OCI-LY1 (cell line): ENCODE results near the gene TMEM203.
A peak's percentile ranks its signal among the peaks of the same experiment; 100 is the strongest.

Experiments used
- H2AFZ ChIP-seq: fragments of 200-600 bp; sonication (generic), shearing (Covaris generic); 2 replicates; pipeline ENCODE4 v1.6.0; 2014; ENCODE audit warnings: antibody characterized with exemption, mild to moderate bottlenecking, low read length
- H3F3A ChIP-seq: fragments of 200-600 bp; sonication (generic), shearing (Covaris generic); 2 replicates; pipeline ENCODE4 v1.6.0; 2014; ENCODE audit warnings: mild to moderate bottlenecking, antibody characterized with exemption, low read length, moderate library complexity; ENCODE audit not compliant: insufficient read depth
- H3K27ac ChIP-seq: fragments of 200-600 bp; sonication (generic); 2 replicates; pipeline ENCODE4 v1.5.1; 2014; ENCODE audit warnings: low read length, mixed run types, mild to moderate bottlenecking, low read depth; ENCODE audit not compliant: poor library complexity, severe bottlenecking
- H3K27me3 ChIP-seq: fragments of 200-600 bp; sonication (generic); 2 replicates; pipeline ENCODE4 v1.6.0; 2014; ENCODE audit warnings: antibody characterized with exemption, mild to moderate bottlenecking, low read length, moderate library complexity; ENCODE audit not compliant: insufficient read depth
- H3K36me3 ChIP-seq: fragments of 200-600 bp; sonication (generic); 2 replicates; pipeline ENCODE4 v1.6.1; 2014; ENCODE audit warnings: mild to moderate bottlenecking, antibody characterized with exemption, low read length, moderate library complexity, mixed read lengths; ENCODE audit not compliant: insufficient read depth
- H3K4me1 ChIP-seq: fragments of 200-600 bp; sonication (generic); 2 replicates; pipeline ENCODE4 v1.5.1; 2014; ENCODE audit warnings: mild to moderate bottlenecking, low read length, moderate library complexity; ENCODE audit not compliant: insufficient read depth, severe bottlenecking
- H3K4me2 ChIP-seq: fragments of 200-600 bp; sonication (generic), shearing (Covaris generic); 2 replicates; pipeline ENCODE4 v1.6.1; 2014; ENCODE audit warnings: low read length
- H3K4me3 ChIP-seq: fragments of 200-600 bp; sonication (generic); 2 replicates; pipeline ENCODE4 v1.5.1; 2014; ENCODE audit warnings: low read length, low read depth, mild to moderate bottlenecking, mixed read lengths; ENCODE audit not compliant: poor library complexity, severe bottlenecking
- H3K79me2 ChIP-seq: fragments of 200-600 bp; shearing (Covaris generic); 2 replicates; pipeline ENCODE4 v1.6.1; 2016; ENCODE audit warnings: mixed run types, low read length, mixed read lengths; ENCODE audit not compliant: insufficient read depth
- H3K9ac ChIP-seq: fragments of 200-600 bp; sonication (generic), shearing (Covaris generic); 2 replicates; pipeline ENCODE4 v1.6.1; 2014; ENCODE audit warnings: mild to moderate bottlenecking, low read length, mixed read lengths
- H3K9me2 ChIP-seq: fragments of 200-600 bp; sonication (generic), shearing (Covaris generic); 2 replicates; pipeline ENCODE4 v1.6.1; 2014; ENCODE audit warnings: low read depth, mild to moderate bottlenecking, low read length, mixed read lengths
- H3K9me3 ChIP-seq: fragments of 200-600 bp; shearing (Covaris generic); 2 replicates; pipeline ENCODE4 v1.6.1; 2014; ENCODE audit warnings: low read length, mixed read lengths
- H4K20me1 ChIP-seq: fragments of 200-600 bp; sonication (generic), shearing (Covaris generic); 2 replicates; pipeline ENCODE4 v1.6.0; 2016; ENCODE audit warnings: mild to moderate bottlenecking, low read length; ENCODE audit not compliant: insufficient read depth
- EZH2 ChIP-seq: fragments of 200-600 bp; sonication (generic), shearing (Covaris generic); IDR thresholded peaks from 2 replicates; pipeline ENCODE4 v1.8.0; 2017; ENCODE audit warnings: borderline replicate concordance, mixed run types, mild to moderate bottlenecking, antibody characterized with exemption, low read length, moderate library complexity, mixed read lengths
- TF ChIP-seq, protein P1 (sequence below): fragments of 200-600 bp; sonication (generic), shearing (Covaris generic); IDR thresholded peaks from 2 replicates; pipeline ENCODE4 v1.5.1; 2017; ENCODE audit warnings: mild to moderate bottlenecking, antibody characterized with exemption, low read length, moderate library complexity, mixed read lengths

Gene TMEM203

DNA sequence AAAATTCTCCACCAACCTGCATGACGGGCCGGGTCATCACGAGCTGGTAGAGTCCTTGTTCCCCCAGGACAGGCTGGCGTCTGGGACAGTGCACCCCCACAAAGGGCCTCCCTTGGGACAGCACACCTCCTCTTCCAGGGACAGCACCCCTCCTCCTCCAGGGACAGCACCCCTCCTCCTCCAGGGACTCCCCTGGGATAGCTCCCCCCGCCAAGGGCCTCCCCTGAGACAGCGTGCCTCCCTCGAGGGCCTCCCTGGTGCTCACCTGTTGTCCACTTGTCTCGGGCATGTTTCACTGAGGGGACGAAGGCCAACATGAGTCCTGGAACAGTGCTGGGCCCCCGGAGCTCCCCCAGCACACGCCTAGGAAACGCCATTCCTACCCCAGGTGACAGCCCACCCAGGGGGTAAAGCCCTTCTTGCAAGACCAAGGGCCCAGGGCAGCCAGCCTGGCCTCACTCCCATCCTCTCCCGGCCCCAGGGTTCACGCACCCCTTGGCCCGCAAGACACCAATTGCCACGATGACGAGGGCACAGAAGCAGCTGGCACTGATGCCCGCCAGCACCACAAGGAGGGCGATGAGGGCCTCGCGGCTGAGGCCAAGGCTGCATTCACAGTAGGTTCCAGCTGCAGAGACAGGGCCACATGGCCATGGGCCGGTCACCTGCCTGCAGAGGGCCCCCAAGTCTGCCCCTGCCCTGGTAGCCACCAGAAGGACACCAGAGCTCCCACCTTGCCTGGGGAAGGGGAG, 34.1 kb downstream of the TMEM203 start:
- Histone ChIP-seq H3K4me3 (no peak overlapping the region), H3K36me3 (no peaks in the 10 kb centered on the region), H3K79me2 (no peaks in the 10 kb centered on the region), H3F3A (peaks cover 3% of the 10 kb centered on the region; the same call in 1 of the 2 replicates), H3K27ac (no peak overlapping the region), H3K27me3 (peaks cover 13% of the 10 kb centered on the region), H4K20me1 (no peaks in the 10 kb centered on the region), H3K9me2 (no peaks in the 10 kb centered on the region), H3K4me2 (no peak overlapping the region), H3K9me3 (no peaks in the 10 kb centered on the region), H2AFZ (no peak overlapping the region), H3K9ac (no peak overlapping the region), H3K4me1 (peaks cover 21% of the 10 kb centered on the region)
- no peak for TF ChIP-seq EZH2
- TF ChIP-seq, protein P1, sequence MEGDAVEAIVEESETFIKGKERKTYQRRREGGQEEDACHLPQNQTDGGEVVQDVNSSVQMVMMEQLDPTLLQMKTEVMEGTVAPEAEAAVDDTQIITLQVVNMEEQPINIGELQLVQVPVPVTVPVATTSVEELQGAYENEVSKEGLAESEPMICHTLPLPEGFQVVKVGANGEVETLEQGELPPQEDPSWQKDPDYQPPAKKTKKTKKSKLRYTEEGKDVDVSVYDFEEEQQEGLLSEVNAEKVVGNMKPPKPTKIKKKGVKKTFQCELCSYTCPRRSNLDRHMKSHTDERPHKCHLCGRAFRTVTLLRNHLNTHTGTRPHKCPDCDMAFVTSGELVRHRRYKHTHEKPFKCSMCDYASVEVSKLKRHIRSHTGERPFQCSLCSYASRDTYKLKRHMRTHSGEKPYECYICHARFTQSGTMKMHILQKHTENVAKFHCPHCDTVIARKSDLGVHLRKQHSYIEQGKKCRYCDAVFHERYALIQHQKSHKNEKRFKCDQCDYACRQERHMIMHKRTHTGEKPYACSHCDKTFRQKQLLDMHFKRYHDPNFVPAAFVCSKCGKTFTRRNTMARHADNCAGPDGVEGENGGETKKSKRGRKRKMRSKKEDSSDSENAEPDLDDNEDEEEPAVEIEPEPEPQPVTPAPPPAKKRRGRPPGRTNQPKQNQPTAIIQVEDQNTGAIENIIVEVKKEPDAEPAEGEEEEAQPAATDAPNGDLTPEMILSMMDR, result no peak

DNA sequence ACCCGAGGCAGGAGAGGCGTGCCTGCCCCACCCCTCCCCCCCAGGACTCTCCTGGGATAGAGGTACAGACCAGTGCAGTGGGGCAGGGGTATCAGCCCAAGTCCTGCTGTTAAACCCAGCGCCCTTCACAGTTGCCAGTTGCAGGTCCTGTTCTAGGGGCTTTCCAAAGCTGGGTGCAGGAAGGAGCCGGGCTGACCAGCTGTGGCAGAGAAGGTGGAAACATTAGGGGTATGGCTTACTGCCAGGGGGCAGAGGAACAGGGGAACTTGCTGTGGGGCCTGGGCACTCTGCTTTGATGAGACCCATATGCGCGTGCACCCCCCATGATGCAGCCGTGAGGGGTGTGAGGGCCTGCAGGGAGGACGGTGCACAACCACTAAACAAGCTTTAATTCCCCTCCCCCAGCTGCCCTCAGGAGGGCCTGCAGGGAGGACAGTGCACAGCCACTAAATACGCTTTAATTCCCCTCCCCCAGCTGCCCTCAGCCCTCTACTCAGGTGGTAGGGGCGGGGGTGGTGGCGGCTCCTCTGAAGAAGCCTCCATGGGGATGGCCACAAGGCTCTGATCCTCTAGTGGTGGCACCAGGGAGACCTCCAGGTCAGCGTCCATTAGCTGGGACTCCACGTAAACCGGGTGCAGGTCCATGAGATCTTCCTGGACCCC, 34.8 kb downstream of the TMEM203 start:
- Histone ChIP-seq H3K27ac (no peak overlapping the region), H3K9me2 (no peaks in the 10 kb centered on the region), H4K20me1 (no peaks in the 10 kb centered on the region), H2AFZ (no peak overlapping the region), H3K4me1 (peaks cover 21% of the 10 kb centered on the region), H3K36me3 (no peaks in the 10 kb centered on the region), H3K9me3 (no peaks in the 10 kb centered on the region), H3K9ac (no peak overlapping the region), H3K27me3 (peaks cover 16% of the 10 kb centered on the region), H3K4me3 (no peak overlapping the region), H3F3A (no peaks in the 10 kb centered on the region), H3K4me2 (no peak overlapping the region), H3K79me2 (no peaks in the 10 kb centered on the region)
- TF ChIP-seq EZH2, result no peak
- TF ChIP-seq, protein P1, result no peak

DNA sequence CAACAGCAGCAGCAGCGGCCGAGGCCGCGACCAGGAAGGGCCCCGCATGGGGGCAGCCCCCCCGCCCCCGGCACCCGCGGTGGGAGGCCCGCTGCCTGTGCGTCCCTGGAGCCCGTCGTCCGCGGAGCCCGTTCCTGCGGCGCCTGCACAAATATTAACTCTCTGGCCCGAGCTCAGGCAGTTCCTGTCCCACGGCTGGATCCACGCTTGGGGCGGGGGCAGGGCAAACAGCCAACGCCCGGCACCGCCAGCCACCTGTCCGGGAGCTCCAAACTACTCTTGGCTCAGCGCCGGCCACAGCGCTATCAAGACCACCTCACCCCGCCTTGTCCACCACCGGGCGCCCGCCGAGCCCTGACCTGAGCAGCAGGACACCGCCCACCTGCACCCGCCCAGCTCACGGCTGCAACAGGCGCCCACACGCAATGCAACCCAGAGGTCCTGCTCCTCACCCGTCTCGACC, 35.5 kb downstream of the TMEM203 start, which contains the start of gene LRRC26:
Gene LRRC26 (minus strand): TSS at position 156 of the 463 bp plus-strand sequence. CDS start 108 bp downstream, at position 48.
- Histone ChIP-seq H3K79me2 (no peaks in the 10 kb centered on the region), H3K4me3 (peak within 1 kb of the TSS; percentile 30), H3K9me2 (no peaks in the 10 kb centered on the region), H3K9me3 (no peaks in the 10 kb centered on the region), H3K9ac (no peak within 1 kb of the TSS; the same call in 1 of the 2 replicates), H2AFZ (no peak within 1 kb of the TSS), H3K27ac (no peak within 1 kb of the TSS), H3K4me2 (peak within 1 kb of the TSS; percentile 43), H3K4me1 (peaks cover 17% of the 10 kb centered on the region), H4K20me1 (no peaks in the 10 kb centered on the region), H3F3A (no peaks in the 10 kb centered on the region), H3K36me3 (no peaks in the 10 kb centered on the region), H3K27me3 (peaks cover 16% of the 10 kb centered on the region)
- no peak for TF ChIP-seq EZH2
- TF ChIP-seq, protein P1, result no peak
